ENCODE measurements around the gene SLC44A5.
"Not testable (repeated sequence)": the region's sequence is repeated elsewhere in the genome, so short reads cannot be mapped to it uniquely, and the experiment has no call there.

SLC44A5 gene

DNA sequence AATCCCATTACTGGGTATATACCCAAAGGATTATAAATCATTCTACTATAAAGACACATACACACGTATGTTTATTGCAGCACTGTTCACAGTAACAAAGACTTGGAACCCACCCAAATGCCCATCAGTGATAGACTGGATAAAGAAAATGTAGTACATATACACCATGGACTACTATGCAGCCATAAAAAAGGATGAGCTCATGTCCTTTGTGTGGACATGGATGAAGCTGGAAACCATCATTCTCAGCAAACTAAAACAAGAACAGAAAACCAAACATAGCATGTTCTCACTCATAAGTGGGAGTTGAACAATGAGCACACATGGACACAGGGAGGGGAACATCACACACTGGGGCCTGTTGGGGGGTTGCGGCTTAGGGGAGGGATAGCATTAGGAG is 347.3 kb downstream of the SLC44A5 start:
- DNase-seq, result not testable (repeated sequence)

DNA sequence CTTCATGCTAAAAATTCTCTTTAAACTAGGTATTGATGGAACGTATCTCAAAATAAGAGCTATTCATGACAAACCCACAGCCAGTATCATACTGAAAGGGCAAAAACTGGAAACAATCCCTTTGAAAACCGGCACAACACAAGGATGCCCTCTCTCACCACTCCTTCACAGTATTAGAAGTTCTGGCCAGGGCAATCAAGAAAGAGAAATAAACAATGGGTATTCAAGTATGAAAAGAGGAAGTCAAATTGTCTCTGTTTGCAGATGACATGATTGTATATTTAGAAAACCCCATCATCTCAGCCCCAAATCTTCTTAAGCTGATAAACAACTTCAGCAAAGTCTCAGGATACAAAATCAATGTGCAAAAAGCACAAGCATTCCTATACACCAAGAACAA is 349.0 kb downstream of the SLC44A5 start:
- DNase-seq, result not testable (repeated sequence)

DNA sequence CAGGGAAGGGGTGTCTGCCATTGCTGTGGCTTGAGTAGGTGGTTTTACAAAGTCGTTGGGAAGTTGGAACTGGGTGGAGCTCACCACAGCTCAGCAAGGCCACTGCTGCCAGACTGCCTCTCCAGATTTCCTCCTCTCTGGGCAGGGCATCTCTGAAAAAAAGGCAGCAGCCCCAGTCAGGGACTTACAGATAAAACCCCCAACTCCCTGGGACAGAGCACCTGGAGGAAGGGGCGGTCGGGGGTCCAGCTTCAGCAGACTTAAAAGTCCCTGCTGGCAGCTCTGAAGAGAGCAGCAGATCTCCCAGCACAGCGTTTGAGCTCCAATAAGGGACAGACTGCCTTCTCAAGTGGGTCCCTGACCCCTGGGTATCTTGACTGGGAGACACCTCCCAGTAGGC is 352.6 kb downstream of the SLC44A5 start:
- no peak for DNase-seq

DNA sequence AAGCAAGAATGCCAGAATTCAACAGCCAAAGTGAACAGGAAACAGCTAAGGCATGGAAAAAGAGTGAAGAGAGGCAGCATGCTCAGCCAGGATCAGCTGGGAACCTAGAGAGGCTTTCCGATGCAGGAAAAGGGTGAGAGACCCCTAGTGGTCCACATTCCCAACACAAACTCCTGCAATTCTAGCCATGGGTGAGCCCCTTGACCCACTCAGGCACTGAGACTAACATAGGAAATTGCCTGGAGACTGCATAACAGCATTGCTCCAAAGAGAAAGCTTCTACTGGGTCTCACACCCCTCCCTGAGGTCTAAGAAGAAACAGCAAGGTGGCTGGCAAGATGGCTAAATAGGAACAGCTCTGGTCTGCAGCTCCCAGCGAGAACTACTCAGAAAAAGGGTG is 353.5 kb downstream of the SLC44A5 start:
- no peak for DNase-seq

DNA sequence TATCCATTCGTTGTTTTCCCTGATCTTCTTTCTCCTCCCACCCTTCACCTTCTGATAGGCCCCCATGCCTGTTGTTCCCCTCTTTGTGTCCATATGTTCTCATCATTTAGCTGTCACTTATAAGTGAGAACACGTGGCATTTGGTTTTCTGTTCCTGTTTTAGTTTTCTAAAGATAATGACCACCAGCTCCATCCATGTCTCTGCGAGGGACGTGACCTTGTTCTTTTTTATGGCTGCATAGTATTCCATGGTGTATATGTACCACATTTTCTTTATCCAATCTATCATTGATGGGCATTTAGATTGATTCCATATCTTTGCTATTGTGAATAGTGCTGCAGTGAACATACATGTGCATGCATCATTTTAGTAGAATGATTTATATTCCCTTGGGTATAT is 360.8 kb downstream of the SLC44A5 start:
- not testable (repeated sequence) for DNase-seq

DNA sequence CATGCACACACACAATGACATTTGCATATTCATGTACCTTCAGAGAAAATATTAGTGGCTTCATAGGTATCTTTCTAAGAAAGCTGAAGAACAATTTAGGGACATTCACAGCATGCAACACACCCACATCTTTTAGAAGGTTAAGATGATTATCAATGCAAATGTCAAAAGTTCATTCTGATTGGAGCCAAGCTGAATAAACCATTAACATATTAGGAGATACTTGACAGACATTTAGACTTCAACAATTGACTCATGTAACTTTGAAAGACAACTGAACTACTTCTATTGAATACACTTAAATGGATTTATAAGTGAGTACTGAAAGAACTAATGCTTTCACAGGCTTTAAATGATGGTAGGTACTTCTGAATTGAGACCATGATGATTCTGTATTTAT is 365.7 kb downstream of the SLC44A5 start:
- no peak for DNase-seq

DNA sequence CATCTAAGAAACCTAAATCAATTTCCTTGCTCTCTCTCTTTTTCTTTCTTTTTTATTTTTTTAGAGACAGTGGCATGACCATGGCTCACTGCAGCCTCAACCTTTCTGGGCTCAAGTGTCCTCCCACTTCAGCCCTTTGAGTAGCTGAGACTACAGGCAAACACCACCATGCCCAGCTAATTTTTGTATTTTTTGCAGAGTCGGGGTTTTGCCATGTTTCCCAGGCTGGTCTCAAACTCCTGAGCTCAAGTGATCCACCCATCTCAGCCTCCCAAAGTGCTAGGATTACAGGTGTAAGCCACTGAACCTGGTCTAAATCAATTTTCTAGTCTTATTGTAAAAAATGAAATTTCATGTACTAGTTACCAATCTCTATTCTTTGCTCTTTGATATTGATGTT is 367.8 kb downstream of the SLC44A5 start:
- DNase-seq, result no peak

DNA sequence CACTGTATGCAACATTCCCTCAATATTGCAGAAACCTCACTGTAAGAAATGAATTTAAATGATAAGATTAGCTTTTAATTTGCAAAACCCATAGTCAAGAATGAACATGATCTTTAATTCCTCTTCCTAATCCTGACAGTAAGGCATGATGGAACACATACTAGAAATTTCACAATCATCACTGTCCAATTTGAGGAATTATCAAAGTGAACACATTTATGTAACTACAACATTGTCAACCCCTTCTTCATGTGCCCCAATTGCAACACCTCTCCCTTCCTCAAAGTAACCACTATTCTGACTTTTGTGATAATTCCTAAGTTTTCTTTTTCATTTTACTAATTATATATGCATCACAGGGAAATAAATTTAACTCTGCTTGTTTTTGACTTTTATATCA is 373.6 kb downstream of the SLC44A5 start:
- DNase-seq, result no peak

DNA sequence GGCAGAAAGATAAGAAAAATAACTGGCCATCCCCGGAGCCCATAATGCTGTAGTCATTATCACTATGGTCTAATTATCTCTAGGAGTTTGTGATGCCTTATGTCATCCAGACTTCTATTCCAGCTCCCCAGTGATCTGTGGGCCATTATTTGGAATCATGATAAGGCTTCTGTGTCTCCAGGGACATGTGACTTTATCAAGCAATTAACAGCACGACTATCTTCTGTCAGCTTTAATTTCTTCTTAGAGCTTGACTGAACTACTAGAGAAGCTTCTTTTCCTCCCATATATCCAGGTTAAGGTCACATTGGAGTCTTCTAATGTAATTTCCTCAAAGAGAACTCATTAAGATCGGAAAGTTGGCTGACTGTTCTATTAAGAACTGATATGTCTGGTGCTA is 376.4 kb downstream of the SLC44A5 start:
- no peak for DNase-seq

DNA sequence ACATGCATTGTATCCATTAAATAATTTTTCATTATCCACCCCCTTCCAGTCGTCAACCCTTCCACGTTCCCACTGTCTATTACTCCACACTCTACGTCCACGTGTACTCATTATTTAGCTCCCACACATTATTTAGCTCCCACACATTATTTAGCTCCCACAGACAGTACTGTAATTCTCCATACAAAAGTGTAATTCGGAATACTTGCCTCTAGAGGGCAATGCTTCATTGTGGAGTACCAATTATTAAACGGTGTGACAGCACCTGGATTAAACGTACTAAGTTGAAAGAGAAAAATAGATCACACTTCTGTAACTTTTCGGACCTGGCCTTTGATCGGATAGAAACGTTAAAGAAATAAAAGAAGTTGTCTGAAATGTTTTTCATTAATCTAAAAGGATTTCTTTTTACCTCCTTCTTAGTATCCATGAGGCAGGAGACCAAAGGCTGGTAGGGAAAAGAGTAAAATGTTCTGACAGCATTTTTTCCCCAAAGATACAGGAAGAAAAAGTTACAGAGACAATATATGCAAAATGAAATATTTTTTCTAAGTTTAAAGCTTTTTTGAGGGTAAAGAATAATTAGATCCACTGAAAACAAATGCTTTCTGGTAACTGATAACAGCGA is 377.5 kb downstream of the SLC44A5 start:
- DNase-seq, result peak; percentile 4

DNA sequence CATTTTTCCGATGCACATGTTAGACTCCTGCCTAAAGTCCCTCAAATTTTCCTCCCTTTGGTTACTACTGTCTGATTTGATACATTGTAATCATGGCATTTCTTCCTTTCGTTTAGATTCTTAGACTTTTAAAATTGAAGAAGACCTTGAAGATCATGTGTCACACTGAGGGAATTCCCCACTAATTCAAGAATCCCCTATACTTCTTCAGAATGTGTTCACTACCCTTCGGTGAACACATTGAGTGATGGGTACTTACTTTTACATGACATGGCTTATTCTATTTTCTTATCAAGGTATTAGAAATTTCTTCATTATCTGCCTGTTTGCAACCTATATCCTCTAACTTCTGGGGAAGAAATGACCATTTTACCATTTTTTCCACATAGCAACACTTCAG is 390.8 kb downstream of the SLC44A5 start:
- no peak for DNase-seq

DNA sequence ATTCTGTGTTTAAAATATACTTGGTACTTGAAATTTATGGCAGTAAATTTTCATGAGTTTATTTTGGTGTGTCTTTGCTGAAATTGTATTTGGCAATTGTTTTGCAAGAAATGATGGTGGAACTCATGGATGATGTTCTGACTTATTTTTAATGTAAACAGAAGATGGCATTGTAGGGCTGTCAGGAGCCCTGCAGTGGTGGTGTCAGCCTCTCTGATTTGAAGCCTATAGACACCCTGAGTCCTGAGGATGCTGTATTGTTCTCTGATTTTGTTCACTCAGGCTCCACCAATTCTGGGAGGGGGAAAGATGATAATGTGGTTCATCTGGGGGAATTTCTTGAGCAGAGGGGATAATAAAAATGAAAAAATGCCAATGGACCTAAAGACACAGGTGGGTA is 396.9 kb downstream of the SLC44A5 start:
- DNase-seq, result no peak

DNA sequence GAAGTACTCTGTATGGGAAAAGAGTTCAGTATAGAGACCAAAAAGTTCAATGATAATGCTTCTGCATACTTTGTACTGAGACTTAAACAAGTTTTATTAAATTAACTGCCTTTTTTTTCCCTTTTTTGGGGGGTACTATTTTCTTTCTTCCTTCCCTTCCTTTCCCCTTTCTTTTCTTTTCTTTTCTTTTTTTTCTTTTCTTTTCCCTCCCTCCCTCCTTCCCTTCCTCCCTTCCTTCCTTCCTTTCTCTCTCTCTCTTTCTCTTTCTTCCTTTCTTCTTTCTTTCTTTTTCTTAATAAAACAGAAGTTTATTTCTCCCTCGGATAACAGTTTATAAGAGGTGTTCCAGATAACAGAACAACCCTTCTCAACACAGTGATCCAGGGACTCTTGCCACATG is 399.3 kb downstream of the SLC44A5 start:
- DNase-seq, result no peak

DNA sequence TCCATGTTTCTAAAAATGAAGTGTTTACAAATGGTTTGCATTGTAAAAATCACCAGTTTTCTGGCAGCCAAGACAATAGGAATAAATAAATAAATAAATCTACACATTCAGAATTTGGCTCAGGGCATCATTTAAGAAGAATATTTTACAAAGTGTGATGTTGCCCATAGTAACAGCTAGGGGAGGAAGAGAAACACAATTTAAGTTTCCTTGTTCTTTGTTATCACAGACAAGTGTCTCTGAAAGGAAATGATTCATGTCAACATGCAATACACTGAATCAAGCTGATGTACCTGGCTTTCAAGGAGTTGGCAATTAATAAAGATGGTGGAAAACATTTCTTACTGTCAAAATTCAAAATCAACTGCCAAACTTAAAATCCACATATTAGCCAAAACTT is 402.1 kb downstream of the SLC44A5 start:
- DNase-seq, result no peak

DNA sequence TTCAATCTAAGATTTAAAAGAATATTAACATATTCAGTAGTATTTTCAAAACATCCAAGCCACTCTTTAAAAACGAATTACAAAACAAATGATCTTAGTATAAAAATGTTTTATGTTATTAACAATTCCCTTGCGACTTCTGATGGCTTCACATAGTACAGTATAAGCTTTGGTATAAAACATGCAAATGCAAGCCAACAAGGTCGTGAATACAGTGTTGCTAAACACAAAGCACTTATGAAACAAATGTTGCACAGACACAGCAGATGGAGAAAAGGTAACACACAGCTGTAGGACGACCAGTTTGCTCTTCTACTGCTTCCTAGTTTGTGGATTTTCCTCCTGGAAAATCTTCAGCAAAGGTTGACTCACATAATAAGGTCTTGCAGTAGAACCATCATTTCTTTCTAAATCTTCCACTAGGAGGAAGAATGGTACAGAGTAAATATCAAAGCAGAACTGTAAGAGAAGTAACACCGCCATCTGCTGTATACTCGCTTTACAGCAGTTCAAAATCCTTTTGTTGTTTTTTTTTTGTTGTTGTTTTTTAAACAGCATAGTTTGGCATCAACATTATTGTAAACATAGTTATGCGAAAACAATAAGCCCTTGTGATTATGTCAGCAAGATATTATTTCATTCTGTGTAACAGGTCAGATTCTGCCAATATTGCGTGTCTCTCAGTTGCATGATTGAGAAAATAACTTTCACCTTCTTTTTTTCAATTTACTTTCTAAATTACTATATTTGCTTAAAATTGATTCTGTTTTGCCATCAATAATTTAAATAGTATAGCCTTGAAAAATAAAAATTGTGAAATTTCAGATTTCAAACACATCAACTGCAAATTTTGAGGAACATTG is 407.3 kb downstream of the SLC44A5 start:
- peak; percentile 13 for DNase-seq

DNA sequence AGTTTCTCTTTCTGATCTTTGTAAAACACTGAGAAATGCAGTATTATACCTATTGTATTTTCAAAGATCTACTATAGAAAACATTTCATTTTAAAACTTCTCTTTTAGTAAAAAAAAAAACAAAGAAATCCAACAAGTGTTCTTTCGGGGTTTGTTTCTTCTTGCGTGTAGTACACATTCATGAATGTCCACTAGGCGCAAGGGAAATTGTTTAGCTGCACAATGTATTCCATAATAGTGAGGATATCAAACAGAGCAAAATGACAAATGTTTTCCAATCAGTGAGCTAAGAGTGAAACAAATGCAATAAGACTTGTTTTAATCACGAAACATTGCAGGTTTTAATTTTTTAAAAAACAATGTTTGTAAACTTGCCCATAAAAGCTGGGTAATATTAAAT is 408.2 kb downstream of the SLC44A5 start:
- no peak for DNase-seq

DNA sequence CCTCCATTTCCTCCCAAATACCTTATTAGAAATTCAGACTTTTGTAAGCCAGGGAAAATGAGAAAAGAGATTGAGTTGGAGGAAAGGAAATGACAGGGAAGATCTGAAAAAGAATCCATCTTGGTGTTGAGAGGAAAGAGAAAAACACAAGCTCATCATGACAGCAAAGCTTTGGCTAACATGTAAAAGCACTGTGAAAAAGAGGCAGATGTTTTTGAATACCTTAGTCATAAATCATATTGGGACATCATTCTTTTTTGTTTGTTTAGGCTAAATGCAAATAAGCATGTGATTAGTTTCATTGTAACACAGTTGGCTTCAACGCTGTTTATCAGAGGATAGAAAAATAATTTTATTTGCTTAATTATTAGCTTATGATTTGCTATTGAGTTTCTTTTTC is 412.2 kb downstream of the SLC44A5 start:
- no peak for DNase-seq

DNA sequence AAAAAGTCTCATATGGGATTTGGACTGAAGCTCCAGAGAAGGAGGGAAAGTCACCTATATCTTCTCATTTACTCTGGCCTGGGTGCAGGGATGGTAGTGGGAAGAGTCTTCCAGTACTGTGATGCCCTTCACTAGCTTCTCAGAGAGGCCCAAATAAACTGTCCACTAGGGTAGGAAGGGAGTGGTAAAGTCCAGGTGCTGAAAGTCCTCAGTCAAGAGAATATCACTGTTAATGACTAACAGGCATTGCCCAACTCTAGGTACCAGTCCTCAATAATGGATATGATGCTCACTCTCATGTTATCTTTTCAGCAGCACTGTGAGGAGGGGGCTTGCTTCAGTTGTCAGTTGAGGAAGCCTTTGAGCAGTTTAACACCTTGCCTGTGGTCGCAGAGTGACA is 412.8 kb downstream of the SLC44A5 start:
- DNase-seq, result no peak

DNA sequence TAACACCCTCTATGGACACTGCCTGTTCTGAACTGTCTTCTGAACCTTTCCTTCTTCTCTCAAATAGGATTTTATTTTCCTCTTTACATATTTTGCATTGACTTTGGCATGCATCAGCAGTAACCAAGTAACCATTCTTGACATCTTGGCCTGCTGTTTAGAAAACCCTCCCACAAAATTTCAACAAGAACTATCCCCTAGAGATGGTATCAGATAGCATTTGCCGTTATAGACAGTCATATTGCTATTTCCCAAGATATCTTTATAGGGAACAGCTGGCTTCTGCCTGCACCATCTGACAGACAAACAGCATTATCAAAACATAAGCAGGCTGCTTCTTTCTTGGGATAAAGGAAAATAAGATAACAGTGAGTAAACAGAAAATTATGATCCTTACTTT is 422.0 kb downstream of the SLC44A5 start:
- DNase-seq, result peak; percentile 51

DNA sequence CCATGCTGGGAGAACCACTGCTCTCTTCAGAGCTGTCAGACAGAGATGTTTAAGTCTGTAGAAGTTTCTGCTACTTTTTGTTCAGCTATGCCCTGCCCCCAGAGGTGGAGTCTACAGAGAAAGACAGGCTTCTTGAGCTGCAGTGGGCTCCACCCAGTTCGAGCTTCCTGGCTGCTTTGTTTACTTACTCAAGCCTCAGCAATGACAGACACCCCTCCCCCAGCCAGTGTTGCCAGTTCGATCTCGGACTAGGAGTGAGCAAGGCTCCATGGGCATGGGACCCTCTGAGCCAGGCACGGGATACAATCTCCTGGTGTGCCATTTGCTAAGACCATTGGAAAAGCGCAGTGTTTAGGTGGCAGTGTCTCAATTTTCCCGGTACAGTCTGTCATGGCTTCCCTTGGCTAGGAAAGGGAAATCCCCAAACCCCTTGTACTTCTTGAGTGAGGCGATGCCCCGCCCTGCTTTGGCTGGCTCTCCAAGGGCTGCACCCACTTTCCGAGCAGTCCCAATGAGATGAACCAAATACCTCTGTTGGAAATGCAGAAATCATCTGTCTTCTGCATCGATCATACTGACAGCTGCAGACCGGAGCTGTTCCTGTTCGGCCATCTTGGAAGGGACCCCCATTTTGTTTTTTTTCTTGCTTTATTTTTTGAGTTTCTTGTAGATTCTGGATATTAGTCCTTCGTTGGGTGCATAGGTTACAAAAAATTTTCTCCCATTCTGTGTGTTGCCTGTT is 429.5 kb downstream of the SLC44A5 start:
- DNase-seq, result not testable (repeated sequence)

DNA sequence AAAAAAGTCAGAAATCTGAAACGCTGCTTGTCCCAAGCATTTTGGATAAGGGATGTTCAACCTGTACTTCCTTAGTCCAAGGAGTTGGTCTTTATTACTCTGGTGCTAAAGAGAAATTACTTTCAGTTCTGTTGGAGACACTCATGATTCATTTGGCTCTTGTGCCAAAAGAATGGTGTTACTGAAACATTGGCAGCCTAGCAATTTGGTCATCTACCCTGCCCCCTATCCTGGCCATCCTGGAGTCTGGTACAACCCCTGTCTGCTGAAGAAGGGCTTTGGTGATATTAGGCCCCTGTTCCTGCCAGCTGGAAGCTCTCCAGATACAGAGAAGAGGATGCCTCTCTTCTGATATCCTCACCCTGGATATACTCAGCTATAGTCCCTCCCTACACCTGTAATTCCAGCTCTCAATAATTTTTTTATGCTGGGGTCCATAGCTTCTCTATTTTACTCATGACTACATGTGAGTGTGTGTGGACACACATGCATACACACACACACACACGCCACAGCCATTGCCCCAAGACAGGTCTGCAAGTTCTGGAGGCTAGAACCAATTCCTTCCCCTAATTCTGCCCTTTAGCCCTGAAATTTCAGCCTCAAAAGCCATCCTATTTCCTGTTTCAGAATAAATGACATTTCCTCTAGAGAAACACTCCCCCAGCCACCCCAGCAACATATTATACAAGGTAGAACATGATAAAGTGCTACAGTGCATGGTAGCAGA is 436.7 kb downstream of the SLC44A5 start:
- DNase-seq, result no peak

DNA sequence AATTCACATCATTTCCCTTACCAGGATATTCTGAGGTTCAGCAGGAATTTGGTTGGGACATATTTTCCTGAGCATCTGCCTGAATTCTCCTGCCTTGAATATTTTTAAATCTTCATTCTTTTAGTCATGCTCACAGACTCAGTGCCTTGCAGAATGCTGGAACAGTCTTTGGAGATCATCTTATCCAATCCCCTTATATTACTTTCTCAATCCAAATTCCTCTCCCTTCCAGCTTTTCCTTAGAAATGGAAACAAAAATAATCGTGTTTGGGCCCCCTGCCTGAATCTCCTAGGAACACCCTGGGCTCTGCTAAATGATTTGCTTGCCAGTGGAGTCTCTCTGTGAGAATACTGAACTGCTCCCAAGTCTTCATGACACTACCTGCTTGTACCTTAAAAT is 438.4 kb downstream of the SLC44A5 start:
- no peak for DNase-seq

DNA sequence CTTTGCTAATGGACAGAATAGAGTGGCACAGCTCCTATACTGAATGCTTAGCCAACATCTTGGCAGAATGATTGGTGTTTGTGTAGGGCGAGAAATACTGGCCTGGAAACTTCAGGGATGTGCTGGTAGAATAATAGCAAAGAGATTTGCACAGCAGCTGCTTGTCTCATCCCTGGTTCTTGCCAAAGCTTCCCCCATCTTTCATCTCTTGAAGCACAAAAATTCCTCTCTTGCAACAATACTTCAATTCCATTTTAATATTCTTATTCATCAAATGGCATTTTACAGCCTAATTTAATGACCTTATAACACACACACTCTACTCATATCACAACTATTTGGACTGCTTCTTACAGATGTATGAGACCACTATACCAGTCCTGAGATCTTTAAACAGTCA is 439.0 kb downstream of the SLC44A5 start:
- DNase-seq, result no peak
